Measurements from ENCODE around the gene GPC5.

DNA sequence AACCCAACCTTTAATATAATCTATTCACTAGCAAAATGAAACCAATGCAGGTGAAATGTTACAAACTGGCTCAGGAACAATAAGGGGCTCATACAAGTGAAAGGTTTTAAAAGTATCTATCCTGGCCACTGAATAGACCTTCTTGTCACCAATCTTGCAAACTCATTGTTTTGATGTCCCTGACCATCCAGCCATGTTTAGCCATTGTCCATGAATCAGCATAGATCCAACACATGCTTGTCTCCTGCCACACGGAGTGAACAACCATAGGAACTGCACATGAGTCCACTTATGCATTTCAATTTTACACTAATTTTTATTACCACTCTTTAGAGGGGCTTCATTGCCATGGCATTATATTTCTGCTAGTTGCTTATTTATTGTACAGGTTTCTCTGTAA is 331.4 kb downstream of the GPC5 start:
- TF ChIP-seq SUZ12 (IDR thresholded peaks at IDR 0.05), result no peak
- TF ChIP-seq L3MBTL2 (conservative IDR thresholded peaks at IDR 0.05), result no peak
- no peak for TF ChIP-seq BHLHE40 (IDR thresholded peaks at IDR 0.05; ENCODE audit: borderline replicate concordance)
- TF ChIP-seq, protein P1, sequence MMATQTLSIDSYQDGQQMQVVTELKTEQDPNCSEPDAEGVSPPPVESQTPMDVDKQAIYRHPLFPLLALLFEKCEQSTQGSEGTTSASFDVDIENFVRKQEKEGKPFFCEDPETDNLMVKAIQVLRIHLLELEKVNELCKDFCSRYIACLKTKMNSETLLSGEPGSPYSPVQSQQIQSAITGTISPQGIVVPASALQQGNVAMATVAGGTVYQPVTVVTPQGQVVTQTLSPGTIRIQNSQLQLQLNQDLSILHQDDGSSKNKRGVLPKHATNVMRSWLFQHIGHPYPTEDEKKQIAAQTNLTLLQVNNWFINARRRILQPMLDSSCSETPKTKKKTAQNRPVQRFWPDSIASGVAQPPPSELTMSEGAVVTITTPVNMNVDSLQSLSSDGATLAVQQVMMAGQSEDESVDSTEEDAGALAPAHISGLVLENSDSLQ (IDR thresholded peaks at IDR 0.05), result no peak
- TF ChIP-seq FOXM1 (IDR thresholded peaks at IDR 0.05; ENCODE audit: borderline replicate concordance), result no peak
- no peak for TF ChIP-seq ZNF384 (IDR thresholded peaks at IDR 0.05)

All from HEK293T (cell line).